KMS-11 (cell line): ENCODE measurements around the gene FAM50A.

Experiments used
- H2AFZ ChIP-seq: fragments of 200-600 bp; sonication (generic); 2 replicates; pipeline ENCODE4 v1.6.1; 2016; ENCODE audit warnings: antibody characterized with exemption, mixed run types, low read depth
- H3K27ac ChIP-seq: fragments of 200-600 bp; sonication (generic); 2 replicates; pipeline ENCODE4 v1.6.1; 2016; ENCODE audit warnings: mild to moderate bottlenecking, mixed run types
- H3K27me3 ChIP-seq: fragments of 200-600 bp; sonication (generic); 2 replicates; pipeline ENCODE4 v1.6.1; 2017; ENCODE audit warnings: mild to moderate bottlenecking, low read depth, mixed run types, moderate library complexity; ENCODE audit not compliant: insufficient read depth
- H3K36me3 ChIP-seq: fragments of 200-600 bp; sonication (generic); 2 replicates; pipeline ENCODE4 v1.6.1; 2017; ENCODE audit warnings: mild to moderate bottlenecking, mixed run types; ENCODE audit not compliant: insufficient read depth
- H3K4me1 ChIP-seq: fragments of 200-600 bp; sonication (generic); 2 replicates; pipeline ENCODE4 v1.6.1; 2016; ENCODE audit warnings: mild to moderate bottlenecking, low read depth, mixed run types; ENCODE audit not compliant: poor library complexity, severe bottlenecking
- H3K4me2 ChIP-seq: fragments of 200-600 bp; sonication (generic); 2 replicates; pipeline ENCODE4 v1.7.0; 2016; ENCODE audit warnings: mild to moderate bottlenecking, mixed run types
- H3K4me3 ChIP-seq: fragments of 200-600 bp; sonication (generic); IDR thresholded peaks from 2 replicates; pipeline ENCODE4 v1.6.1; 2017; ENCODE audit warnings: low read depth, low read length, mixed read lengths; ENCODE audit not compliant: insufficient read depth
- H3K79me2 ChIP-seq: fragments of 200-600 bp; sonication (generic); 2 replicates; pipeline ENCODE4 v1.6.1; 2016; ENCODE audit warnings: low read depth, mixed run types; ENCODE audit not compliant: insufficient read depth
- H3K9ac ChIP-seq: fragments of 200-600 bp; sonication (generic); 2 replicates; pipeline ENCODE4 v1.6.1; 2016; ENCODE audit warnings: mild to moderate bottlenecking, mixed run types
- H4K20me1 ChIP-seq: fragments of 200-600 bp; sonication (generic); 2 replicates; pipeline ENCODE4 v1.6.1; 2016; ENCODE audit warnings: mild to moderate bottlenecking, mixed run types; ENCODE audit not compliant: insufficient read depth
- TF ChIP-seq, protein P1 (sequence below): fragments of 200-600 bp; sonication (generic); conservative IDR thresholded peaks from 2 replicates; pipeline ENCODE4 v1.6.1; 2017; ENCODE audit warnings: low read depth, mild to moderate bottlenecking, antibody characterized with exemption, low read length, moderate library complexity, mixed read lengths

The FAM50A gene

DNA sequence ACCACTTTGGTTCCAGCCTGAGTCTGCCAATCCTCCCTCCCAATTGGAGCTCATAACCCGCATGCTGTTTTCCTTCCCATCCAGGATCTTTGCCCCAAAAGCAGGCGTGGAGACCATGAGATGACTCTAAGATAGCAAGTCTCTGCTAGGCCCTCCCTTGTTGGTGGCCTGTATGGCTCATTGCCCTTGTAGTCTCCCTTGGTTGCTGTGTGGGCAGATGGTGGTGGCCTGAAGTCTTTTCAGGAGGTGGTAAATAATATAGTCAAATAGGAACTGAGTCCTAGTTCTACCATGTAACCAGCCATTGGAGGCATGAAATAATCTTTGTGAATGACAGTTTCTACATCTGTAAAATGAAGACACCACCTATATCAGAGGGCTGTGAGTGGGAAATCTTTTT is 14.2 kb upstream of the FAM50A start:
- TF ChIP-seq, protein P1, sequence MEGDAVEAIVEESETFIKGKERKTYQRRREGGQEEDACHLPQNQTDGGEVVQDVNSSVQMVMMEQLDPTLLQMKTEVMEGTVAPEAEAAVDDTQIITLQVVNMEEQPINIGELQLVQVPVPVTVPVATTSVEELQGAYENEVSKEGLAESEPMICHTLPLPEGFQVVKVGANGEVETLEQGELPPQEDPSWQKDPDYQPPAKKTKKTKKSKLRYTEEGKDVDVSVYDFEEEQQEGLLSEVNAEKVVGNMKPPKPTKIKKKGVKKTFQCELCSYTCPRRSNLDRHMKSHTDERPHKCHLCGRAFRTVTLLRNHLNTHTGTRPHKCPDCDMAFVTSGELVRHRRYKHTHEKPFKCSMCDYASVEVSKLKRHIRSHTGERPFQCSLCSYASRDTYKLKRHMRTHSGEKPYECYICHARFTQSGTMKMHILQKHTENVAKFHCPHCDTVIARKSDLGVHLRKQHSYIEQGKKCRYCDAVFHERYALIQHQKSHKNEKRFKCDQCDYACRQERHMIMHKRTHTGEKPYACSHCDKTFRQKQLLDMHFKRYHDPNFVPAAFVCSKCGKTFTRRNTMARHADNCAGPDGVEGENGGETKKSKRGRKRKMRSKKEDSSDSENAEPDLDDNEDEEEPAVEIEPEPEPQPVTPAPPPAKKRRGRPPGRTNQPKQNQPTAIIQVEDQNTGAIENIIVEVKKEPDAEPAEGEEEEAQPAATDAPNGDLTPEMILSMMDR: no peak
- Histone ChIP-seq H2AFZ (no peak overlapping the region), H3K4me3 (no peak overlapping the region), H3K4me1 (peaks cover 10% of the 10 kb centered on the region), H3K27ac (no peak overlapping the region), H3K4me2 (peak overlapping the region; percentile 66), H3K27me3 (no peaks in the 10 kb centered on the region), H3K9ac (no peak overlapping the region), H3K79me2 (peaks cover 9% of the 10 kb centered on the region; the same call in 1 of the 2 replicates), H4K20me1 (no peaks in the 10 kb centered on the region), H3K36me3 (no peaks in the 10 kb centered on the region)

DNA sequence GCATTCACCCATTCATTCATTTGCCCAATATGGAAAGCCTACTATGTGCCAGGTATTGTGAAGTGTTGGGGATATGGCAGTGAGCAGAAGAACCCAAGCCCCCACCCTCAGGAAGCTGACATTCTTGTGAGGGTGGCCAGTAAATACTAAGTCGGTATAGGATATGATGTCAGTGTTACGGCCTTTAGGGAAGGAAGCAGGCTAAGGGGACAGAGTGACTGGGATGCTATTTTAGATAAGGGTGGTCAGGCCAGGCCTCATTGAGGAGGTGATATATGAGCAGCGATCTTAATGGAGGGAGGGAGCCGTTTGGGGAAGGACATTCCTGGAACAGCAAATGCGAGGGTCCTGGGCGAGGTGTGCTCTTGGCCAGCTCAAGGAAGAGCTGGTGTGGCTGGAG is 13.5 kb upstream of the FAM50A start:
- H3K4me2 ChIP-seq: no peak overlapping the region
- H3K4me3 ChIP-seq: no peak overlapping the region

GRCh38 chrX:154430916-154431315 is 13.0 kb upstream of the FAM50A start:
- H3K27me3 ChIP-seq: no peaks in the 10 kb centered on the region
- H3K4me2 ChIP-seq: no peak overlapping the region
- H2AFZ ChIP-seq: no peak overlapping the region
- no peaks in the 10 kb centered on the region for H3K36me3 ChIP-seq
- H3K4me3 ChIP-seq: no peak overlapping the region
- H3K9ac ChIP-seq: no peak overlapping the region
- peaks cover 10% of the 10 kb centered on the region for H3K4me1 ChIP-seq
- peaks cover 9% of the 10 kb centered on the region; the same call in 1 of the 2 replicates for H3K79me2 ChIP-seq
- TF ChIP-seq, protein P1: no peak
- no peak overlapping the region for H3K27ac ChIP-seq
- no peaks in the 10 kb centered on the region for H4K20me1 ChIP-seq

More for the DNA sequence above, 13.5 kb upstream of the FAM50A start:
- H3K79me2 ChIP-seq: peaks cover 9% of the 10 kb centered on the region; the same call in 1 of the 2 replicates
- no peak overlapping the region for H2AFZ ChIP-seq
- no peak overlapping the region for H3K27ac ChIP-seq
- H3K9ac ChIP-seq: no peak overlapping the region
- H4K20me1 ChIP-seq: no peaks in the 10 kb centered on the region
- H3K27me3 ChIP-seq: no peaks in the 10 kb centered on the region
- TF ChIP-seq, protein P1: no peak
- peaks cover 10% of the 10 kb centered on the region for H3K4me1 ChIP-seq
- H3K36me3 ChIP-seq: no peaks in the 10 kb centered on the region

DNA sequence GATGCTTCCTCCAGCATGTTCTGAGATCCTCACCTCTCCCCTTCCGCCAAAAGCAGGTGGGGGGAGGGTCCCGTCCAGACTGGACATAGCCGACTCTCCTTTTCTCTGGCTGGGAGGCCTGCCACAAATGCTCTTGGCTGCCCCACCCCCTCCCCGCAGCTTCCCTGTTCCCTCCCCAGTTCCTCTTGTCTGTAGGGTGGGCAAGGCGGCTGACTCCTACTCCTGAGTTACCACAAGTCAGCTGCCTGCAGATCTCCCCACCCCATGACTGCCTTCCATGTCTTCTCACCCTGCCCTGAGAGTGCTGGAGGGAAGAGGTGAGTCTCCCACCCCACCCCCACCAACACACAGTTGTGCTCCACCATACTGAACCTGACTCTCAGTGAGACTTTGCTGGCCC is 12.6 kb upstream of the FAM50A start:
- no peak overlapping the region for H3K27ac ChIP-seq
- TF ChIP-seq, protein P1: no peak
- H2AFZ ChIP-seq: no peak overlapping the region
- no peak overlapping the region for H3K9ac ChIP-seq
- no peak overlapping the region for H3K4me2 ChIP-seq
- peaks cover 9% of the 10 kb centered on the region; the same call in 1 of the 2 replicates for H3K79me2 ChIP-seq
- no peak overlapping the region for H3K4me3 ChIP-seq
- H4K20me1 ChIP-seq: no peaks in the 10 kb centered on the region
- H3K36me3 ChIP-seq: no peaks in the 10 kb centered on the region
- H3K4me1 ChIP-seq: peaks cover 10% of the 10 kb centered on the region
- no peaks in the 10 kb centered on the region for H3K27me3 ChIP-seq

GRCh38 chrX:154432210-154432609 is 11.7 kb upstream of the FAM50A start:
- H2AFZ ChIP-seq: no peak overlapping the region
- TF ChIP-seq, protein P1: no peak

More at GRCh38 chrX:154432210-154432609, 11.7 kb upstream of the FAM50A start:
- Histone ChIP-seq H3K79me2 (peaks cover 9% of the 10 kb centered on the region; the same call in 1 of the 2 replicates), H3K27ac (no peak overlapping the region), H4K20me1 (no peaks in the 10 kb centered on the region), H3K4me3 (no peak overlapping the region), H3K27me3 (no peaks in the 10 kb centered on the region), H3K36me3 (no peaks in the 10 kb centered on the region), H3K4me1 (peaks cover 10% of the 10 kb centered on the region), H3K4me2 (no peak overlapping the region), H3K9ac (no peak overlapping the region)
